ENCODE measurements around the gene RAD50. TPM values are rescaled to one million over a fixed set of nuclear protein-coding genes. Genes with fewer than 3 reads are reported as not detected.

The RAD50 gene
- total RNA-seq, 1 donor from 2014 or later, result 35.2 TPM

- Mint-ChIP-seq H3K27me3 (ENCODE audit: low read depth) (no peaks in the 10 kb centered on the region), H3K4me1 (no peaks in the 10 kb centered on the region), H3K36me3 (ENCODE audit: low read depth) (peaks cover 24% of the 10 kb centered on the region), H3K9me3 (peaks cover 3% of the 10 kb centered on the region), H3K27ac (ENCODE audit: unreplicated experiment) (no peak overlapping the region), H3K4me3 (no peak overlapping the region)
- TF ChIP-seq, protein P1, sequence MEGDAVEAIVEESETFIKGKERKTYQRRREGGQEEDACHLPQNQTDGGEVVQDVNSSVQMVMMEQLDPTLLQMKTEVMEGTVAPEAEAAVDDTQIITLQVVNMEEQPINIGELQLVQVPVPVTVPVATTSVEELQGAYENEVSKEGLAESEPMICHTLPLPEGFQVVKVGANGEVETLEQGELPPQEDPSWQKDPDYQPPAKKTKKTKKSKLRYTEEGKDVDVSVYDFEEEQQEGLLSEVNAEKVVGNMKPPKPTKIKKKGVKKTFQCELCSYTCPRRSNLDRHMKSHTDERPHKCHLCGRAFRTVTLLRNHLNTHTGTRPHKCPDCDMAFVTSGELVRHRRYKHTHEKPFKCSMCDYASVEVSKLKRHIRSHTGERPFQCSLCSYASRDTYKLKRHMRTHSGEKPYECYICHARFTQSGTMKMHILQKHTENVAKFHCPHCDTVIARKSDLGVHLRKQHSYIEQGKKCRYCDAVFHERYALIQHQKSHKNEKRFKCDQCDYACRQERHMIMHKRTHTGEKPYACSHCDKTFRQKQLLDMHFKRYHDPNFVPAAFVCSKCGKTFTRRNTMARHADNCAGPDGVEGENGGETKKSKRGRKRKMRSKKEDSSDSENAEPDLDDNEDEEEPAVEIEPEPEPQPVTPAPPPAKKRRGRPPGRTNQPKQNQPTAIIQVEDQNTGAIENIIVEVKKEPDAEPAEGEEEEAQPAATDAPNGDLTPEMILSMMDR (conservative IDR thresholded peaks at IDR 0.05), result no peak
- DNase-seq (ENCODE audit: low read depth, low spot score), result no peak
Measured at GRCh38 chr5:132607095-132607494, 50.3 kb downstream of the RAD50 start.

DNA sequence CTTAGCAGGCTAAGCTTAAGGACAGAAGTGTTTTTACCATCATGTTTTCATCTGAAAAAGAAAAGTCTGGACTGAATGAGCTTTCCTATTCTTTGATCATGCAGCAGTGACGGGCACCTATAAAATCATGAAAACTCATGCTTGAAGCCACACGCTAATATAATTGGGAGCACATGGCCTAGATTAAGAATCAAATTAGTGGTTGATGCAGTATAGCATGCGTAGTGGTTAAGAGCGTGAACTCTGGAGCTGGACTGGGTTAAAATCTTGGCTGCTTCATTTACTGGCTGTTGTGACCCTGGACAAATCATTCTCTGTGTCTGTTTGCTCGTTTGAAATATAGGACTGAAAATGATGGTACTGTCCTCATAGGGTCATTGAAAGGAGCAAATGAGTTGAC, 51.3 kb downstream of the RAD50 start:
- TF ChIP-seq, protein P1 (conservative IDR thresholded peaks at IDR 0.05), result no peak
- no peak overlapping the region for H3K27ac Mint-ChIP-seq (ENCODE audit: unreplicated experiment)
- H3K4me1 Mint-ChIP-seq, result no peaks in the 10 kb centered on the region
- no peaks in the 10 kb centered on the region for H3K27me3 Mint-ChIP-seq (ENCODE audit: low read depth)
- no peak for DNase-seq (ENCODE audit: low read depth, low spot score)
- H3K9me3 Mint-ChIP-seq, result peaks cover 3% of the 10 kb centered on the region
- H3K4me3 Mint-ChIP-seq, result no peak overlapping the region
- H3K36me3 Mint-ChIP-seq (ENCODE audit: low read depth), result peaks cover 28% of the 10 kb centered on the region

DNA sequence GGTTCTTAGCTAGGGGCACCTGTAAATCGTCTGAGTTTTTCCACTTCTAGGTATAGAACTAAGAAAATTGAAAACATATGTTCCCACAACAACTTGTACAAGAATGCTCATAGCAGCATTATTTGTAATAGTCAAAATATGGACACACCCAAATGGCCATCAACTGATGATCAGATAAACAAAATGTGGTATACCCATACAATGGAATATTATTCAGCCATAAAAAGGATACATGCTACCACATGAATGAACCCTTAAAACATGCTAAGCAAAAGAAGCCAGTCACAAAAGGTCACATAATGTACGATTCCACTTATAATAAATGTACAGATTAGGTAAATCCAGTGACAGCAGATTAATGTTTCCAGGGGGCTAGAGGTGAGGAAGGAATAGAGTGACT, 55.2 kb downstream of the RAD50 start:
- Mint-ChIP-seq H3K27me3 (ENCODE audit: low read depth) (no peaks in the 10 kb centered on the region), H3K4me1 (no peaks in the 10 kb centered on the region), H3K9me3 (peaks cover 3% of the 10 kb centered on the region), H3K4me3 (no peak overlapping the region), H3K36me3 (ENCODE audit: low read depth) (peaks cover 16% of the 10 kb centered on the region), H3K27ac (ENCODE audit: unreplicated experiment) (no peak overlapping the region)
- TF ChIP-seq, protein P1 (conservative IDR thresholded peaks at IDR 0.05), result no peak
- no peak for DNase-seq (ENCODE audit: low read depth, low spot score)

- Mint-ChIP-seq H3K4me1 (no peaks in the 10 kb centered on the region), H3K36me3 (ENCODE audit: low read depth) (peaks cover 19% of the 10 kb centered on the region), H3K9me3 (peaks cover 3% of the 10 kb centered on the region), H3K4me3 (no peak overlapping the region), H3K27me3 (ENCODE audit: low read depth) (no peaks in the 10 kb centered on the region), H3K27ac (ENCODE audit: unreplicated experiment) (no peak overlapping the region)
- TF ChIP-seq, protein P1 (conservative IDR thresholded peaks at IDR 0.05), result no peak
- DNase-seq (ENCODE audit: low read depth, low spot score), result no peak
Measured at GRCh38 chr5:132612846-132613245, 56.1 kb downstream of the RAD50 start.

- Mint-ChIP-seq H3K4me1 (no peaks in the 10 kb centered on the region), H3K36me3 (ENCODE audit: low read depth) (peaks cover 27% of the 10 kb centered on the region), H3K27ac (ENCODE audit: unreplicated experiment) (no peak overlapping the region), H3K4me3 (no peak overlapping the region), H3K27me3 (ENCODE audit: low read depth) (no peaks in the 10 kb centered on the region), H3K9me3 (no peaks in the 10 kb centered on the region)
- TF ChIP-seq, protein P1 (conservative IDR thresholded peaks at IDR 0.05), result no peak
- DNase-seq (ENCODE audit: low read depth, low spot score), result no peak
Measured at GRCh38 chr5:132621699-132622098, 64.9 kb downstream of the RAD50 start.

DNA sequence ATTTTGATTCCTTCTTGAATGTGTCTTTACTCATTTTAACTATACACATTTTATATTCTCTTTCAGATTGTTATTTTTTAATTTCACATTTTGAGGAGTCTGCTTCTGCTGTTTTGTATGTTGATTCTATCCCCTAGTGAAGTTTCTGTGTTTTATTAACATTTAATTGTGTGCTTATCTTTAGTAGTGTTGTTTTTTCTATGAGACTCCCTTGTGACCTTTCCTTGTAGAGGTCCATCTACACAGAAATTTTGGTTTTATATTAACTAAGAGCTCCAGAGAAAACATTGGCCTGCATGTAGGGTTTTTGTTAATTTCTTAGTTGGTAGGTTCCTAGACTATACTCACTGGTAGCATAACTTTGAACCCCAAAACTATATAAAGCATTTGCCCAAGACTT, 65.8 kb downstream of the RAD50 start:
- no peaks in the 10 kb centered on the region for H3K9me3 Mint-ChIP-seq
- H3K27ac Mint-ChIP-seq (ENCODE audit: unreplicated experiment), result no peak overlapping the region
- no peaks in the 10 kb centered on the region for H3K27me3 Mint-ChIP-seq (ENCODE audit: low read depth)
- no peak for DNase-seq (ENCODE audit: low read depth, low spot score)
- no peaks in the 10 kb centered on the region for H3K4me1 Mint-ChIP-seq
- TF ChIP-seq, protein P1 (conservative IDR thresholded peaks at IDR 0.05), result no peak
- peaks cover 27% of the 10 kb centered on the region for H3K36me3 Mint-ChIP-seq (ENCODE audit: low read depth)
- no peak overlapping the region for H3K4me3 Mint-ChIP-seq

Data from neural crest cell (in vitro differentiated cells).